ENCODE measurements around the gene TMEM52. TPM values are rescaled to one million over a fixed set of nuclear protein-coding genes. Genes with fewer than 3 reads are reported as not detected.

TMEM52 gene
- polyA plus RNA-seq, 2 of the 4 experiments (the other 2 are of a cell fraction), result 0.36 to 0.41 TPM

DNA sequence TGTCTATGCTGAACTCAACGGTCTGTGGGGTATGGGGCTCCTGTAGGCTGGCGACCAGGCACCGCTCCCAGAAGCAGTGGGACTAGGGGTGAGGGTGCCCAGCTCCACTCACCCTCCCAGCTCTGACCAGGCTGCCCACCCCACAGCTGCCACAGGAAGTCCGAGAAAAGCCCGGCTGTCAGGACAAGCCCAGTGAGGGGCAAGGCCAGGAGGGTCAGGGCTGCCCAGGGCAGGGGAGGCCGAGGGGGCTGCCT is 3.5 kb upstream of the TMEM52 start (continued):
- TF ChIP-seq CEBPB (IDR thresholded peaks at IDR 0.05) (no peak), MAFK (IDR thresholded peaks at IDR 0.05; ENCODE audit: partially characterized antibody) (no peak), USF2 (IDR thresholded peaks at IDR 0.05) (no peak), RNF2 (IDR thresholded peaks at IDR 0.05; ENCODE audit: borderline replicate concordance, low read depth) (no peak)

DNA sequence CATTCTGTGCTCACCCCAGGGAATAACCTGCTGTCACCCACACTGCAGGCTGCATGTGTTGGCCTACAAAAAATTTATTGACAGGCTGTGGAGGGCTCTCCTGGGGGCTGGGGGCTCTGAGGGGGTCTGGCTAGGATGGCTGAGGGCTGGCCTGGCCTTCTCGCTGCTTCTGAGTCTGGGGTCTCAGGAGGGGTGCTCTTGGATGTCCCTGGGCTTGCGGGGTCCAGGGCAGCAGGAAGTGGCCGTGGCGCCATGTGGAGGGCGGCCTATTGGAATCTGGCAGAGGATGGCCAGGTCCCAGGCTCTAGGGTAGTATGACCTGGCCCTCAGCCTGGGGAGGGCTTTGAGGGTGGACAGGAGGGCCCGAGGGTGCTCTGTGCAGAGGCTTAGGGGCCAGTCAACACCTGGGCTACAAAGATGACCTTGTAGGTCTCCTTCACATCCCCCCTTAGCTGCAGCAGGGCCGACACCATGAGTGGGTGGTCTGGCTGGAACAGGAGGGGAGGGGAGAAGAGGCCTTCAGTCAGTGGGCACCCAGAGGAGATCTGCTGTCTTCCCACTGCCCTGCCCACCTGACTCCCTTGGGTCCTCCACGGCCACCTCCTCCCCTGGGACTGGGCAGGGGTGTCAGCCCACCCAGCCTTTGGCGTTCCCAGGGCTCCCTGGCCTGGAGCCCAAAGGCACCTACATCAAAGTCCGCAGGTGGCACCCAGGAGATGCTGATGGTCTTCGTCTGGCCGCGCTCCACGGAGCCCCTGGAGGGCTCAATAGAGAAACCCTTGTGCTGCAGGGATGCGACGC is 3.0 kb upstream of the TMEM52 start:
- POLR2A ChIA-PET, result no interaction called here
- FAIRE-seq, result no peak
- WGBS (ENCODE audit: missing lambda C conversion rate), result no CpG with 5 or more reads among the region's 16 CpGs
- DNase-seq (ENCODE audit: low read depth in 1 of 2, low spot score in 1 of 2), result no peak
- peaks cover 10% of the 10 kb centered on the region for H3K4me1 ChIP-seq
- H3K4me2 ChIP-seq, result no peak overlapping the region
- no peak for ATAC-seq
- CTCF ChIA-PET, result interaction anchor here (0.6 to 1.5 kb wide), 4 partner anchors 13 to 122 kb away, joined by 3 to 4 read pairs (median 3); no protein-coding TSS in a partner anchor
- H3K27ac ChIP-seq, result no peak overlapping the region
- H3K4me3 ChIP-seq, result no peak overlapping the region
- TF ChIP-seq CBX8 (IDR thresholded peaks at IDR 0.05) (no peak), CBX2 (IDR thresholded peaks at IDR 0.05; ENCODE audit: borderline replicate concordance, low read depth) (no peak), POLR2AphosphoS2 (conservative IDR thresholded peaks at IDR 0.05; ENCODE audit: low read length) (no peak), NPAS2 (CRISPR knock-in tag; IDR thresholded peaks at IDR 0.05; ENCODE audit: borderline replicate concordance) (no peak), SREBF2 (IDR thresholded peaks at IDR 0.05) (no peak), ZC3H11A (IDR thresholded peaks at IDR 0.05) (no peak), NFE2L2 (conservative IDR thresholded peaks at IDR 0.05; ENCODE audit: low read length) (no peak), BCL3 (IDR thresholded peaks at IDR 0.05) (no peak), SMC3 (IDR thresholded peaks at IDR 0.05) (no peak)
- H3K9me3 ChIP-seq, result no peaks in the 10 kb centered on the region

GRCh38 chr1:1921459-1921862 is 2.4 kb upstream of the TMEM52 start:
- FAIRE-seq (no peak), ATAC-seq (no peak), DNase-seq (ENCODE audit: low read depth in 1 of 2, low spot score in 1 of 2) (no peak)
- WGBS (ENCODE audit: missing lambda C conversion rate), result no CpG with 5 or more reads among the region's 6 CpGs
- ChIA-PET CTCF (interaction anchor here (1.0 to 1.4 kb wide), 2 partner anchors 11 to 12 kb away, joined by 3 read pairs; no protein-coding TSS in a partner anchor), POLR2A (no interaction called here)
- no peak for TF ChIP-seq ZNF302 (CRISPR knock-in tag; IDR thresholded peaks at IDR 0.05)
- TF ChIP-seq HOXB5 (CRISPR knock-in tag; IDR thresholded peaks at IDR 0.05), result no peak
- TF ChIP-seq ATOH8 (CRISPR knock-in tag; IDR thresholded peaks at IDR 0.05; ENCODE audit: low read depth), result no peak
- no peak for TF ChIP-seq CHD2 (IDR thresholded peaks at IDR 0.05; ENCODE audit: low read length, partially characterized antibody)
- TF ChIP-seq E2F6 (IDR thresholded peaks at IDR 0.05; ENCODE audit: borderline replicate concordance, low read depth), result no peak
- no peak for TF ChIP-seq JUN (IDR thresholded peaks at IDR 0.05)
- TF ChIP-seq KDM5A (IDR thresholded peaks at IDR 0.05), result no peak
- TF ChIP-seq RNF2 (IDR thresholded peaks at IDR 0.05; ENCODE audit: borderline replicate concordance, low read depth), result no peak
- TF ChIP-seq CBX2 (IDR thresholded peaks at IDR 0.05; ENCODE audit: borderline replicate concordance, low read depth), result no peak
- no peak for TF ChIP-seq HEYL (CRISPR knock-in tag; IDR thresholded peaks at IDR 0.05)
- no peak for TF ChIP-seq ZSCAN20 (CRISPR knock-in tag; IDR thresholded peaks at IDR 0.05)
- TF ChIP-seq ESRRA (IDR thresholded peaks at IDR 0.05; ENCODE audit: borderline replicate concordance, low read length), result no peak
- no peak for TF ChIP-seq NFE2L2 (conservative IDR thresholded peaks at IDR 0.05; ENCODE audit: low read length)
- no peak for TF ChIP-seq CBX8 (IDR thresholded peaks at IDR 0.05)
- no peak for TF ChIP-seq EP300 (IDR thresholded peaks at IDR 0.05)
- no peak for TF ChIP-seq RAD21 (conservative IDR thresholded peaks at IDR 0.05 in 1 of 2, IDR thresholded peaks at IDR 0.05 in 1 of 2)
- TF ChIP-seq CEBPB (IDR thresholded peaks at IDR 0.05), result no peak
- no peak for TF ChIP-seq ZC3H11A (IDR thresholded peaks at IDR 0.05)
- no peak overlapping the region for H3K4me3 ChIP-seq
- no peak overlapping the region for H3K27ac ChIP-seq
- no peak overlapping the region for H3K4me2 ChIP-seq
- no peaks in the 10 kb centered on the region for H3K9me3 ChIP-seq
- peaks cover 10% of the 10 kb centered on the region for H3K4me1 ChIP-seq
